BJ (cell line): ENCODE data around the gene TSPAN15. TPM values are rescaled to one million over a fixed set of nuclear protein-coding genes. Genes with fewer than 3 reads are reported as not detected.

Source experiments
- CTCF ChIA-PET: fragments of 350-600 bp; formaldehyde crosslinking; extraction: SDS; loops from one replicate; lab custom pipeline; 2021; ENCODE audit warnings: antibody characterized with exemption, inconsistent platforms; lab: Yijun Ruan, JAX
- POLR2A ChIA-PET: fragments of 300-600 bp; sonication (Branson Sonifier 250); formaldehyde crosslinking; extraction: SDS; loops from one replicate; lab custom pipeline; 2021; ENCODE audit warnings: antibody characterized with exemption; lab: Charles Lee
- DNase-seq: peaks from one replicate; pipeline ENCODE4 v3.0.0-alpha.2; 2011; ENCODE audit warnings: low read depth
- H3K27me3 ChIP-seq: 2 replicates; pipeline ENCODE4 v1.6.0; 2011; ENCODE audit warnings: low read length; ENCODE audit not compliant: control insufficient read depth, insufficient read depth
- H3K36me3 ChIP-seq: 2 replicates; pipeline ENCODE4 v1.5.1; 2011; ENCODE audit warnings: low read length; ENCODE audit not compliant: control insufficient read depth, insufficient read depth
- H3K4me3 ChIP-seq: 2 replicates; pipeline ENCODE4 v1.5.1; 2011; ENCODE audit warnings: low read depth, mild to moderate bottlenecking, control low read depth, low read length
- CTCF ChIP-seq: IDR thresholded peaks from 2 replicates; pipeline ENCODE4 v1.5.1; 2011; ENCODE audit warnings: low read depth, mild to moderate bottlenecking, control low read depth, inconsistent platforms, low read length, moderate library complexity; ENCODE audit not compliant: insufficient read depth
- polyA plus RNA-seq: library from polyadenylated mRNA; depleted of rRNA; stranded (reverse); fragments of >200 nt; gene quantifications from 2 replicates; pipeline ENCODE4 v1.2.3, GENCODE V29; 2011

The TSPAN15 gene
- polyA plus RNA-seq, 1 experiment = 0.94 TPM

GRCh38 chr10:69472142-69472541, 20.9 kb downstream of the TSPAN15 start:
- peaks cover 2% of the 10 kb centered on the region; the same call in 1 of the 2 replicates for H3K27me3 ChIP-seq
- POLR2A ChIA-PET = no interaction called here
- TF ChIP-seq CTCF = no peak
- no peaks in the 10 kb centered on the region for H3K36me3 ChIP-seq
- no peak for DNase-seq
- CTCF ChIA-PET = interaction anchor here (0.6 to 0.9 kb wide), 2 partner anchors 22 to 124 kb away, joined by 3 read pairs; no protein-coding TSS in a partner anchor
- no peak overlapping the region for H3K4me3 ChIP-seq

- ChIA-PET CTCF (no interaction called here), POLR2A (no interaction called here)
- Histone ChIP-seq H3K4me3 (no peak overlapping the region), H3K36me3 (no peaks in the 10 kb centered on the region), H3K27me3 (peaks cover 3% of the 10 kb centered on the region; the same call in 1 of the 2 replicates)
- DNase-seq = no peak
- TF ChIP-seq CTCF = no peak
Measured at GRCh38 chr10:69472544-69472943, 21.3 kb downstream of the TSPAN15 start.

DNA sequence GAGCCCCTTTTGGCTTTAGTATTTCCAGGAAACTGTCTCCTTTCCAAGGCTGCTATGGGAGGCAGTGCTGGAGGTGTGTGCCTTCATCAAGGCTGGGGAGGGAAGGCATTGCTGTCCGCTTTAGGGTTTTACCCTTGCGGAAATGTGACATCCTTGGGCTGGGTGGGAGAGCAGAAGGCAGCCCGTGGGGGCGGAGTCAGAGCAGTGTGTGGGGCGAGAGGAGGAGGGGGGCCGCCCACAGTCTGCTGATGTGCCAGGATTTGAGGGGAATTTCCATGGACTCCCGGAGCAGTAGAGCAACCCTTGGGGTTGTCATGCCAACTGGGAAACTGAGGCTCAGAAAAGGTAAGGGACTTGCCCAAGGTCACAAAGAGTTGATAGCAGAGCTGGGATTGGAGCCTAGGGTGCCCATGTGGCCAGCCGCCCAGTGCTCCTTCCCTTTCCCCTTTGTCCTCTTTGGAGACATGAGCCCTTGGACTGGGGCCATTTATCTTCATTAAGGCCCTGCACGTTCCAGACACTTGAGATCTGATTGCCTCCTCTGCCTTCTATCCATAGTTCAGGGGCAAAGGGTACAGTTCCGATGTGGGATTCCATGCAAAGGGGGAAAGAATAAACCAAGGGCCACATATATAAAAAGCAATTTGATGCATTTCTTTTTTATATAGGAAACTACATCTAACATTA, 22.2 kb downstream of the TSPAN15 start:
- CTCF ChIA-PET = no interaction called here

DNA sequence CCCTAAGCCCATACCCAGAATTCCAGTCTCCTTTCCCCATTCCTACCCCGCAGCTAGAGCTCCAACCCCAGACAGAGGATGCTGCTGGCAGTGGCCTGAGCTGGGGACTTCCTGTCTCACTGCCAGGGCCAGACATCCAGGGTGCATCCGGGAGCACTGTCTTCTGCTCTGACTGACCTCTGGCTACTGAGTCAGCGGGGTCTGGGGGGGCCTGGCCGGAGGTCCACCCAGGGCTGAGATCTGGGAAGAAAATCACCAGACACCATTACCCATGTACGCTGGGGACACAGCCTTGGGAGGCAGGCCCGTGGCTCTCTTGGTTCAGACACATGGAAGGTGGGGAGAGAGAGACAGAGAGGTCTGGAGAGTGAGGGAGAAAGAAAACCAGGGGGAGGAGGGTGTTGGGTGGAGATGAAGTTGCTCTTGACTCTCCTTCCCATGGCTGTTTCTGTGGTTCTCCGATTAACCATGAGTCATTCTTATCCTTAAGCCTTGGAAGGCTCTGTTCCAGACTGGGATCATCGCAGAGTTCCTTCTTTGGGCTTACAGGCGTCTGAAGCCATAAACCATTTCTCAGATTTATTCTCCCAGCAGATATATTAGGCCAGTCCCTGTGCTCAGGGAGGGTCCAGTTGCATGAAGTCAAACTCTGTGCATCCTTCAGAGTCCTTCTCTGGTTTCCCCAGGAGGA, 23.6 kb downstream of the TSPAN15 start:
- H3K4me3 ChIP-seq = no peak overlapping the region
- CTCF ChIA-PET = no interaction called here
- H3K27me3 ChIP-seq = peaks cover 10% of the 10 kb centered on the region
- DNase-seq = peak; percentile 17
- H3K36me3 ChIP-seq = no peaks in the 10 kb centered on the region
- POLR2A ChIA-PET = no interaction called here
- no peak for TF ChIP-seq CTCF

More for the DNA sequence above, 22.2 kb downstream of the TSPAN15 start:
- Histone ChIP-seq H3K36me3 (no peaks in the 10 kb centered on the region), H3K4me3 (no peak overlapping the region), H3K27me3 (peaks cover 6% of the 10 kb centered on the region)
- no peak for TF ChIP-seq CTCF
- POLR2A ChIA-PET = no interaction called here
- DNase-seq = no peak

DNA sequence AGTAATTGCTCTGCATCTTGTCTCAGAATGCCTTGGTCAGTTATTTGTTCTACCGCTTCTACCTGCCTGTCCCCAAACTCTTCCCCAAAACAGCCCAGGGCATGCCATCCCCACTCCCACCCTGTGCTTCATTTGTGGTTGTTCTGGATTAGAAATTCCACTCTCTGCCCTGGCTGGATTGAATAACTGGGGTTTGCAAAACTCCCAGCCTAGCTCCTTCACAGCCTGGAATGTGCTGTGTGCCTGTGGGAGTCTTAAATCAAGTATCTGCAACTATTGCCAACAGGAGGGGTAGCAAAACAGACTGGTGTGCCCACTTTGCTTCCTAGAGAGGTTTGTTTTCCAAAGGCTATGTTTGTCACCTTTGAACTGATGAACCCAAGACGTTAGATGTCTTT, 24.2 kb downstream of the TSPAN15 start:
- ChIA-PET POLR2A (no interaction called here), CTCF (no interaction called here)
- no peak for TF ChIP-seq CTCF
- DNase-seq = no peak
- Histone ChIP-seq H3K4me3 (no peak overlapping the region), H3K36me3 (no peaks in the 10 kb centered on the region), H3K27me3 (peaks cover 10% of the 10 kb centered on the region)
